GM21786 (cell line): ENCODE data around the gene STRIP2.
"Not testable (repeated sequence)": the region's sequence is repeated elsewhere in the genome, so short reads cannot be mapped to it uniquely, and the experiment has no call there.

Source experiments
- ATAC-seq: cut with Tn5 transposase; IDR thresholded peaks from one replicate; pipeline ENCODE4 v1.9.1; 2021; ENCODE audit not compliant: unreplicated experiment

Gene STRIP2

DNA sequence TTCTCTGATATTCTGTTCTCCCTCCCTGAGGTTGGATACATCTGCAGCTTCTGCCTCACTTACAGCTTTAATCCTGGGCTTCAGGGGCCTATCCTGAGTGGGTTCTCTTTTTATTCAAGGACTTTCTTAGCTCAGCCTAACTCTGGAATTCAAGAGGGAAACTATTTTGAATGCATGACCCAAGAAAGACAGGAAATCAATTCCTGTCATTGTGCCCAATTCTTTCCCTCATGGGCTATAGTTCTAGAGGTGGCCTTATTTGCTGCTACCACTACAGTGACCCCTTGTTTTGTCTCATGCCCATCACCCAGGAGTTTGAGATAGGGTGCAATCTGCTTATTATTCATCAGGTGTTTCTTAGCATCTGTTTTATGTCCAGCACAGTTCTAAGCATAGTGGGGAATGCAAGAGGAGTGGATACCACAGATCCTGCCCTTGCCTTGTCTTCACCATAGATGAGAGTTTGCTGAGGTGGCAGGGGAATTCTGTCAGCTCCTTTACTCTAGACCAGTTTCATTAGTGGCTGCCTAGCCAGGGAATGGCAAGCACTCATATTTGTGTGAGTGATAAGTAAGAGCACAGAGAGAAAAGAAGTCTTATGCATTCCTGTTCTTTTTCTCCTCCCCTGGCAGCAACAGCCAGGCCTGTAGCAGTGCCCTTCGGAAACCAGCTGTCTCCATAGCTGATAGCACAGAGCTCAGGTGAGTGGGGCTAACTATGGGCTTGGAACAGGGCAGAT is 19.4 kb downstream of the STRIP2 start:
- no peak for ATAC-seq

GRCh38 chr7:129454249-129454551 is 20.0 kb downstream of the STRIP2 start:
- ATAC-seq = no peak

DNA sequence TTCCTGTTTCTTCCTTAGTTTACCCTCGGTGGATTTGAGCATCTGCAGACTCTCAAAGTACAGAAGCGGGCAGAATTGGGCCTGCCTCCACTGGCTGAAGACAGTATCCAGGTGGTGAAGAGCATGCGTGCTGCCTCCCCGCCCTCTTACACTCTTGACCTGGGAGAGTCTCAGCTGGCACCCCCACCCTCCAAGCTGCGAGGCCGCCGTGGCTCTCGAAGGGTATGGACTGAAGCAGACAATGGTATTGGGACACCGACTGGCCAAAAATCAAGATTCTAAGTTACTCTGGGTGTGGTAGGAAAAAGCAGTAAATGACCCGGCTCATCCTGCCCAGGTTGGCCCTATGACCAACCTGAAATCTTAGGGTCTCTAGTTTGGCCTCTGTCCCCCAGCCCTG is 22.2 kb downstream of the STRIP2 start:
- no peak for ATAC-seq

- no peak for ATAC-seq
Observed at GRCh38 chr7:129457101-129457500, 22.9 kb downstream of the STRIP2 start.

GRCh38 chr7:129458171-129458570 is 23.9 kb downstream of the STRIP2 start:
- ATAC-seq = no peak

DNA sequence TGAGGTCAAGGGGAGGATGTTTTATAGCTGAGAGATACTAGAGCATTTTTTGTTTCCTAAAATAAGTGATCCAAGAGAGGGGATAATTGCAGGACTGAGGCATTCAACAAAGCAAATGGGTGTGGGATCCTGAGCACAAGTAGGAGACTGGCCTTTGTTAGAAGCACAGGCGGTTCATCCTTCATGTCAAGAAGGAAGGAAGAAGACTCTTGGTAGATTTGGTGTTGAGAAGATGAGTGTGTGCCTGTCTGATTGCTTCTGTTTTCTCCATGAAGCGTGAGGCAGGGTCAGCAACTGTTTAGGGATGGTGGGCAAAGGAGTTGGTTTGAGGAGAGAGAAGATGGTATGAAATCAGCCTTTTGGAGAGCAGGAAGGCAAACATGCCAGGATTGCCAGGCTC is 27.6 kb downstream of the STRIP2 start:
- ATAC-seq = no peak

- no peak for ATAC-seq
Observed at GRCh38 chr7:129462420-129462819, 28.2 kb downstream of the STRIP2 start.

DNA sequence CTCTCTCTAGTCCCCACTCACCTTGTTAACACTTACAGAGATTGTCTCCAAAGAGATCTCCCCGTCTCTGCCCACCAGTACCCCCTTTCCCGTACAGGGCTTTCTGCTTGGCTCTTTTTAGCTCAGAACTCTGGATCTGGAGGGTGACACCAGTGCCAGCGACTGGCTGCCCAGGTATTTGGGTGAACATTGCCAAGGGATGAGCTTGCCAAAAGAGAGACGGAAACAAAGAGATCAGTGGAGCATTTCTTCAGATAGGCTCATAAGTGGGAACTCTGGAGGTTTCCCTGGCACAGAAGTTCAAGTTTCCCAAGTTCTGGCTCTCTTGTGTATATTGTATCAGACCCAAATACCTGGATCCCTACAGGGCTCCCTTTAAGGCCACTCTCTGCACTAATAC is 30.0 kb downstream of the STRIP2 start:
- no peak for ATAC-seq

DNA sequence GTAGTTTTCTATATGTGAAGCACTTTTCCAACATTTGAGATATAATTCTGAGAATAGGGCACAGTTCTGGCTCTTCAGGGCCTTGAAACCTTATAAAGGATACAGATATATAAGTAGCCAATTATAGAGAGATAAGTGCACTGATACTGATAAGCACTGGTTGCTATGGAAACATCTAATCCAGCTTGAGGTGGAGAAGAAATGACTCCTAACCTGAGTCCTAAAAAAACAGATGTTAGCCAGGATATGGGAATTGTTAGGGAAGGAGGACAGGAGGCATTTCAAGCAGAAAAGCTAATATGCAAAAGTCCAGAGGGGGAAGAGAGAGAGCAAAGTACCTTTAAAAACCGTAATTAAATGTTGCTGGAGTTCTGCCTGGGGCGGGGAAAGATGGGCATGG is 30.8 kb downstream of the STRIP2 start:
- no peak for ATAC-seq

- ATAC-seq = no peak
Observed at GRCh38 chr7:129466796-129467195, 32.6 kb downstream of the STRIP2 start.

- no peak for ATAC-seq
Observed at GRCh38 chr7:129468087-129468486, 33.9 kb downstream of the STRIP2 start.

GRCh38 chr7:129468547-129468946 is 34.3 kb downstream of the STRIP2 start:
- peak; percentile 86 for ATAC-seq

GRCh38 chr7:129469930-129470329 is 35.7 kb downstream of the STRIP2 start:
- no peak for ATAC-seq

DNA sequence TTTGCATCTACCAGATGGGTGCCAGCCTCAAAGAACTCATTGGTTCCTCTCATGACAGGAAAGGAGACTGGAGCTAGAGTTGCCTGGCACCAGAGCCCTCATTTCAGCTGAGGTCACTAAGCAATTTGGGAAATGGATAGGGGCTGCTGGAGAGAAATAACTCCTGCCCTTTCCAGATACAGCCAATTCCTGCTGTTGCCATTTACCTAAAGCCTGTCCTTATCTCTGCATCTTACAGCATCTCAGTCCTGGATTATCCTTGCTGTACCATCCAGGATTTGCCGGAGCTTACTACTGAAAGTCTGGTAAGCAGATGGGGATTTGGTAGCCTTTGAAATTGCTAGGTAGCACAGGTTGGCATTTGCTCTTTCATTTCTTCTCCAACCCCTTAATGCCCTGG is 36.2 kb downstream of the STRIP2 start:
- ATAC-seq = no peak

- ATAC-seq = no peak
Observed at GRCh38 chr7:129471402-129471827, 37.2 kb downstream of the STRIP2 start.

DNA sequence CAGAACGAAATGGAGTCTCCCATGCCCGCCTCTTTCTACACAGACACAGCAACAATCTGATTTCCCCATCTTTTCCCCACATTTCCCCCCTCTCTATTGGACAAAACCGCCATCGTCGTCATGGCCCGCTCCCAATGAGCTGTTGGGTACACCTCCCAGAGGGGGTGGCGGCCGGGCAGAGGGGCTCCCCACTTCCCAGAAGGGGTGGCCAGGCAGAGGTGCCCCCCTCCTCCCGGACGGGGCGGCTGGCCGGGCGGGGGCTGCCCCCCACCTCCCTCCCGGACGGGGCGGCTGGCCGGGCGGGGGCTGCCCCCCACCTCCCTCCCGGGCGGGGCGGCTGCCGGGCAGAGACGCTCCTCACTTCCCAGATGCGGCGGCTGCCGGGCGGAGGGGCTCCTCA is 41.7 kb downstream of the STRIP2 start:
- ATAC-seq = not testable (repeated sequence)

GRCh38 chr7:129476398-129476797 is 42.2 kb downstream of the STRIP2 start:
- ATAC-seq = not testable (repeated sequence)

- ATAC-seq = no peak
Observed at GRCh38 chr7:129479831-129480230, 45.6 kb downstream of the STRIP2 start.

DNA sequence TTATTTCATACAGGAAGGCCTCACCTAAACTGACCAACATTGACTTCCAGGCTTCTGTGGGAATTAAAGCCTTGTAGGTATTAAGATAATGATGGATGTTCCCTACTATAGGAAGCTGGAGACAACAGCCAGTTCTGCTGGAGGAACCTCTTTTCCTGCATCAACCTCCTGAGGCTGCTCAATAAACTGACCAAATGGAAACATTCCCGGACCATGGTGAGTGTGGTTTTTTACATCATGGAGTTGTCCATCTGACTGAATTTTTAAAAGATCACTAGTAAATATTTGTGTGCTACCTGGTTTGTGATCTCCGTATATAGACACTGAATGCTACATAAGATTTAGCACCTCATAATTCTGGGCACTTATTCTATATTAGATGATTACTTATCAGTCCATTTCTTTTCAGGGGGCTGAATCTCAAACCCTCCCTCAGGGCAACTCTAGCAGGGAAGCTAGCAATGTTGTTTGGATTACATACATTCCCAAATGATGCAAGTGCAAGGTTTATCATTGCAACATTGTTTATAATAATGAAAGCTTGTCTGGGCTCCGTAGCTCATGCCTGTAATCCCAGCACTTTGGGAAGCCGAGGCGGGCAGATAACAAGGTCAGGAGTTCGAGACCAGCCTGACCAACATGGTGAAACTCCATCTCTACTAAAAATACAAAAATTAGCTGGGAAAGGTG is 46.6 kb downstream of the STRIP2 start:
- ATAC-seq = no peak

- ATAC-seq = not testable (repeated sequence)
Observed at GRCh38 chr7:129481376-129481775, 47.1 kb downstream of the STRIP2 start.

DNA sequence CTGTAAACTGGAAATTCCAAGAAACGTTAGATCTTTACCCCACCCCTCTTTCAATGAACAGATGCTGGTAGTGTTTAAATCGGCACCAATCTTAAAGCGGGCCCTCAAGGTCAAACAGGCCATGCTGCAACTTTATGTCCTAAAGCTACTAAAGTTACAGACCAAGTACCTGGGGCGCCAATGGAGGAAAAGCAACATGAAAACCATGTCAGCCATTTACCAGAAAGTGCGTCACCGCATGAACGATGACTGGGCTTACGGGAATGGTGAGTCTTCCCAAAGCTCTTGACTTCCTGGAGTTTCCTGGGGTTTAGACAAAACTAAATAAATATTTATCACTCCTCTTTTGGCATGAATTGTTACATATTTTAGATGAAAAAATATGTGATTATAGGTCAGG is 48.5 kb downstream of the STRIP2 start:
- ATAC-seq = no peak

DNA sequence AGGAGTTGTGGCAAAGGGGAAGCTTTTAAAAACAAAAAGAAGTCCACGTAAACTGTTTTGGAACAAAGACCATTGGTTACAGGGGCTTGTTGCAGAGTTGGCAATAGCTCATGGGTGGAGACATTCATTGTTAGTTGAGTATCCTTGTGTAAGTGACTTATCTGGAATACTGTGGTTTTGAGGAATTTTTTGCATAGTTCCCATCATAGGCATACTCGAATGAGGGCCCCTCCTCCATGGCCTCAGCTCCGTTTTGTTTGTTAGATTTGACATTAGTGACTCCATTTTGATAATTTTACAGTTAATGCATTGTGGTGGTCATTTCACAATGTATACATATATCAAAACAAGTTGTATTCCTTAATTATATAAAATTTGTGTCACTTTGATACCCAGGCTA is 55.3 kb downstream of the STRIP2 start:
- no peak for ATAC-seq

DNA sequence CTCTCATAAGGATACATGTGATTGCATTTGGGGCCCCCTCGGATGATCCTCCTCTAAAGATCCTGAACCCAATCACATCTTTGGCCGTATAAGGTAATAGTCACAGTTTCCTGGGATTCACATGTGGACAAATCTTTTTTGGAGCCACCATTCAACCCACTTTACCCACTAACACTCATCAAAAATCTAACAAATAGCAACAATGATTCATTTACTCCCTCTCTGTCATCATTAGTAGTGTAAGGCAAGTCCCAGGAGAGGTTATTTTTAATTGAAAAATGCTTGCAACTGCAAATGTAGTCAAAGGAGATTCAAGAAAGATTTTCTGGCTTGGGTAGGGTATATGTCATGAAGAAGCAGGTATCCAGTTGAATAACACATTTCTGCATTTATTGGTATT is 58.2 kb downstream of the STRIP2 start:
- no peak for ATAC-seq
